AG10803 (cell line): ENCODE results near the gene P2RX6.
"Not testable (repeated sequence)": the region's sequence is repeated elsewhere in the genome, so short reads cannot be mapped to it uniquely, and the experiment has no call there.

ENCODE experiments used
- DNase-seq: peaks from one replicate; pipeline ENCODE4 v3.0.0; 2010; ENCODE audit warnings: low read depth
- H3K4me3 ChIP-seq: 2 replicates; pipeline ENCODE4 v1.5.1; 2011; ENCODE audit warnings: mild to moderate bottlenecking, low read length, control low read depth
- TF ChIP-seq, protein P1 (sequence below): conservative IDR thresholded peaks from 2 replicates; pipeline ENCODE4 v1.5.1; 2011; ENCODE audit warnings: mild to moderate bottlenecking, low read length, control low read depth, inconsistent platforms

P2RX6 gene

DNA sequence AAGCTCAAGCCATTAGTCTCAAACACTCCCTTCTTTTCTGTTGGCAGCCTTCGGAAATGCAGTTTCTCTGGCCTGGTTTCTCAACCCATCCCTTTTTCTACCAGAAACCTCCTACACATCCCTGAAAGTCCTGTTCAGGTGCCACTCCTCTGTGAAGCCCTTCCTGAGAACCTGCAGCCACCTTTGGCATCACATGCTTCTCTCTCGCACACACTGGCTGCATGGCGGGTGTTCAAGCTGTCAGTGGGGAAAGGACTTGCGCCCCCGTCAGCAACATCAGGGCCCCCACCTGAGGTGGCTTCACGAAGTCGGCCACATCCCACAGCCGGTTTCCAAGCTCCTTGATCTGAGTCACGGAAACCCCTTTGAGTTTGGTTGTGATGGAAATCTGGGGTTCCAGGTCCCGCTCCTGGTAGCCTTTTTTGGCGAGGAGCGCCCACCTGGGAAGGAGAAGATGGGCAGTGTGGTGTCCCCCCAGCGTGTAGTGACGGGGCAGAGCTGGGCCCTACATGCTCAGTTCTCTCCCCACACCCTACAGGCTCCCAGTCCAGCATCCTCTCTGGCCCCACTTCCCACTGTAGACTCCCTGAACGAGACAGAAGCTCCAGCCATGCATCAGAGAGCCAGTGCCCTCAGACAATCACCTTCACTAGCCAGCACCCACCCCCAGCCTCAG is 29.0 kb downstream of the P2RX6 start:
- peak overlapping the region; percentile 41 for H3K4me3 ChIP-seq
- TF ChIP-seq, protein P1, sequence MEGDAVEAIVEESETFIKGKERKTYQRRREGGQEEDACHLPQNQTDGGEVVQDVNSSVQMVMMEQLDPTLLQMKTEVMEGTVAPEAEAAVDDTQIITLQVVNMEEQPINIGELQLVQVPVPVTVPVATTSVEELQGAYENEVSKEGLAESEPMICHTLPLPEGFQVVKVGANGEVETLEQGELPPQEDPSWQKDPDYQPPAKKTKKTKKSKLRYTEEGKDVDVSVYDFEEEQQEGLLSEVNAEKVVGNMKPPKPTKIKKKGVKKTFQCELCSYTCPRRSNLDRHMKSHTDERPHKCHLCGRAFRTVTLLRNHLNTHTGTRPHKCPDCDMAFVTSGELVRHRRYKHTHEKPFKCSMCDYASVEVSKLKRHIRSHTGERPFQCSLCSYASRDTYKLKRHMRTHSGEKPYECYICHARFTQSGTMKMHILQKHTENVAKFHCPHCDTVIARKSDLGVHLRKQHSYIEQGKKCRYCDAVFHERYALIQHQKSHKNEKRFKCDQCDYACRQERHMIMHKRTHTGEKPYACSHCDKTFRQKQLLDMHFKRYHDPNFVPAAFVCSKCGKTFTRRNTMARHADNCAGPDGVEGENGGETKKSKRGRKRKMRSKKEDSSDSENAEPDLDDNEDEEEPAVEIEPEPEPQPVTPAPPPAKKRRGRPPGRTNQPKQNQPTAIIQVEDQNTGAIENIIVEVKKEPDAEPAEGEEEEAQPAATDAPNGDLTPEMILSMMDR: no peak
- no peak for DNase-seq

DNA sequence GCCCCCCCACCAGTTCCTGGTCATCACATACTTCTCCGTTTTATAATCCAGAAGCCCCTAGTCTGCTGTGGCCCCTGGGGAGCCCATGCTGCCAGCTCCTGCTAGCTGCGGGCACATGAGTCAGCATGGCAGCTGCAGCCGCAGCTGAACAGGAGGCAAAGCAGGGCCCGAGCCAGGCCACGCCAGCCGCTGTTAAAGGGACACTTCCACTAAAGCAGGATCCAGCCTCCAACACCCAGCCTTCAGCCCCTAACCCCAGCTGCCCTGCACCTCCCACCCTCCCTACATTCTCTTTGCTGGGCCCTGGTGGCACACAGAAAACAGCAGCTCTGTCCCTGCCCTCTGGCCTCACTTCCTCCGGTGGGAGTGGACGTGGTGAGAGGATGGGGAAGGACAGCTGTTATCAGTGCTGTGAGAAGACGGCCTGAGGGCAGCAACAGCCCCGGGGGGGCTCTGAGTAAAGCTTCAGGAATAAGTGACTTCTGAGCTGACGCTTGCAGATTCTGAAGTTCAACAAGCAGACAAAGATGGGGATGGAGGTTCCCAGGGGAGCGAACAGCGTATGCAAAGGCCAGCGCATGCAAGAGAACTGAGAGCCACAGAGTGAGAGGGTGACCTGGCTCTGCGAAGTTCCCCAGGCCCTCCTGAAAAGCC is 30.1 kb downstream of the P2RX6 start:
- H3K4me3 ChIP-seq: peak overlapping the region; percentile 53
- DNase-seq: peak; percentile 66
- TF ChIP-seq, protein P1: no peak

DNA sequence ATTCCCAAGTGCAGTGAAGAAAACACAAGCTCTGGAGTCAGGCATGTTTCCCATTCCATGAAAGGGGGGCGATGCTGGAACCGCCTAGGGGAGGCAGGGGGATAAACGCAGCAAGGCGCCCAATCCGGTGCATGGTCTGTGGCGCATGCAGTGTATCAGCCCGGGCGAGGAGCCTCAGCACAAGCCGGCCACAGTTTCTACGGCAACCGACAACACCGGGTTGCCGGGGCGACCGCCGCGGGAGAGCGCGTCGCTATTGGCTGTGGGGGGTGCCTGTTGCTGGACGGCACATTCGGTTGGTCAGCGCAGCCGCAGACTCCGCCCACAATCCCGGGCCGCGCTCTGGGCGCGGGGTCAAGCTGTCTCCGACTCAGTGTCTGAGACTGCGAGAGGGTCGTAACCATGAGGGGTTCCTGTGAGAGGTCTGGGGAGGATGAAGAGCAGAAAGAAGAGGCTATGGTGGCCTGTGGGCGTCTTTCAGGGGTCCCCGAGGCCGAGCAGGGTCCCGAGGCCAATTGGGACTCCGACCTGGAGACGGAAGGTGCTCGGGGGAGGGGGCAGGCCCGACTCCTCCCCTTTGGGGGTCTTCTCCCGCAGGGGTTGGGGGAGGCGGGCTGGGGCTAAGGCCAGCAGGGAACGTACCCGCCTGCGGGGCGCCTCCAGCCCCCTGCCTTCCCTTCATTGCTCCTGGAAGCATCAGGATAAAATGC is 30.8 kb downstream of the P2RX6 start, which contains the start of gene LRRC74B:
Gene LRRC74B (plus strand): TSS at position 362 of the 710 bp plus-strand sequence. CDS start 41 bp downstream, at position 403.
- TF ChIP-seq, protein P1: no peak
- peak within 1 kb of the TSS; percentile 69 for H3K4me3 ChIP-seq
- DNase-seq: peak; percentile 90

DNA sequence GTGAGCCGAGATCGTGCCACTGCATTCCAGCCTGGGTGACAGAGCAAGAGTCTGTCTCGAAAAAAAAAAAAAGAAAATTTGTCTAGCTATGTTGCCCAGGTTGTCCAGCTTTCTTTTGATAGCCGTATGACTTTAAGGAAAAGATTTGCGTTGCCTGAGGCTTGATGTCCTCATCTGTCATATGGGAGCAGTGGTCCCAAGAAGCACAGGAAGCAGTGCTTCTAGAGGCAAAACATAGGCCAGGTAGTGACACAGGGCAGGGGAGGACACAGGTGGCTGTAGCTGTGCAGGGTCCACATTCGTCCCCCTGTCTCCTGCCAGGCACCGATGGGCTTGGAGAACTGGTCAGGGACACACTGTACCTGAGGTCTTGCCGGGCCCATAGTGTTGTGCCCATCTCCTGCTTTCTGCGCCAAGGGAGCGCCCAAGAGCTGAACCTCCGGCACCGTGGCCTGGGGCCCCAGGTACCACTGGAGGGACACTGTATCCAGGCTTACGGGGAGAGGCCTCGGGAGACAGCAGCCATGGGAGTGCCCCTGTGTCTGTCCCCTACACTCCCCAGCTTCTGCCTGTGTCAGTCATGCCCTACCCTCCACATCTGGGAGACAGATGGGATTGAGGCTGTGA is 32.2 kb downstream of the P2RX6 start:
- no peak overlapping the region for H3K4me3 ChIP-seq
- no peak for DNase-seq
- TF ChIP-seq, protein P1: no peak

DNA sequence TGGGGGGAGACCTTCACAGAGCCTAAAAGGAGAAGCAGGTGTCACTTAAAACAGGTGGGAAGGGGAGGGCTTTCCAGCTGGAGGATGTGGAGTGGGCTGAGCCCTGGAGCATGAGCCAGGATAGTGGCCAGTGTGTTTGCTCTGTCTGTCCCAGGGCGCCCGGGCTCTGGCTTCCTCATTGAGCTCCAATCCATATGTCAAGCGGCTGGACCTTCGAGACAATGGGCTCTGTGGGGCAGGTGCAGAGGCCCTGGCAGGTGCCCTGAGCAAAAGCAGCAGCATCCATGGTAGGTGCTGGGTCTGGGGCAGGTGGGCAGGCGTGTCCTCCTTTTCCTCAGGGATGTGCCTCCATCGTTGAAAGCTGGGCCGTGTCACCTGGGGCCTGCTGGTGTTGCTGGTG is 32.8 kb downstream of the P2RX6 start:
- no peak overlapping the region for H3K4me3 ChIP-seq
- TF ChIP-seq, protein P1: no peak
- no peak for DNase-seq

DNA sequence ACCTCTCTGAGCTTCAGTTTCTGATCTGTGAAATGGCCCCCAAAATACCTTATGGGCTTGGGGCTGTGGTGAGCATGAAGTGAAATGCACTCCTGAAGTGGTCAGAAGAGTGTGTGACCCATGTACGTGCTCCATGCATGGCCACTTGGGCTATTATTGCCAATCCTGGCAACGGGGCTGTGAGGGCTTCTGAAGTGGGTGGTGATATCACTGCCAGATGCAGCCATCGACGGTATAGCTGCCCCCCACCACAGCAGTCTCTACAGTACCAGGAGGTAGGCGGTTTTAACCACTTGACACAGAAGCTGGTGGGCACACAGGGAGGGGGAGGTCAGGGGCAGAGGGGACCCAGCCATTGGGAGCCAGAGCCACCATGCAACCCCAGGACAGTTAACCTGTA is 33.5 kb downstream of the P2RX6 start:
- DNase-seq, H3K4me3 ChIP-seq: not testable (repeated sequence)

DNA sequence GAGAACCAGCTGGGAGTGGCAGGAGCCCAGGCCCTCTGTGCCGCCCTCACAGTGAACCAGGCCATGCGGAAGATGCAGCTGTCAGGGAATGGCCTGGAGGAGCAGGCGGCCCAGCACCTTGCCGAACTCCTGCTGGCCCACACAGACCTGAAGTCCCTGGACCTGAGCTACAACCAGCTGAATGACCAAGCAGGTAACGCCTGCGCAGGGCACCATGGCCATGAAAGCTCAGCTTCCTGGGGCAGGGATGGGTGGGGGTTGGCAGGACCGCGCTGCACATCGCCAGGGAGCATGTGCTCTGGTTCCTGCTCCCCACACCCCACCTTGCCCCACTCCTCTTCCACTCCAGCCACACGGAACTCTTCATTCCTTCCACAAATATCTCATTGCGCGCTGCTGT is 34.0 kb downstream of the P2RX6 start:
- DNase-seq, H3K4me3 ChIP-seq: not testable (repeated sequence)
